NCI-H1092 (cell line): ENCODE measurements around the gene ENTREP3.
"Not testable (repeated sequence)": the region's sequence is repeated elsewhere in the genome, so short reads cannot be mapped to it uniquely, and the experiment has no call there.

Experiments used
- DNase-seq: peaks from one replicate; lab custom pipeline; 2025; lab: John Stamatoyannopoulos, UW

The ENTREP3 gene

DNA sequence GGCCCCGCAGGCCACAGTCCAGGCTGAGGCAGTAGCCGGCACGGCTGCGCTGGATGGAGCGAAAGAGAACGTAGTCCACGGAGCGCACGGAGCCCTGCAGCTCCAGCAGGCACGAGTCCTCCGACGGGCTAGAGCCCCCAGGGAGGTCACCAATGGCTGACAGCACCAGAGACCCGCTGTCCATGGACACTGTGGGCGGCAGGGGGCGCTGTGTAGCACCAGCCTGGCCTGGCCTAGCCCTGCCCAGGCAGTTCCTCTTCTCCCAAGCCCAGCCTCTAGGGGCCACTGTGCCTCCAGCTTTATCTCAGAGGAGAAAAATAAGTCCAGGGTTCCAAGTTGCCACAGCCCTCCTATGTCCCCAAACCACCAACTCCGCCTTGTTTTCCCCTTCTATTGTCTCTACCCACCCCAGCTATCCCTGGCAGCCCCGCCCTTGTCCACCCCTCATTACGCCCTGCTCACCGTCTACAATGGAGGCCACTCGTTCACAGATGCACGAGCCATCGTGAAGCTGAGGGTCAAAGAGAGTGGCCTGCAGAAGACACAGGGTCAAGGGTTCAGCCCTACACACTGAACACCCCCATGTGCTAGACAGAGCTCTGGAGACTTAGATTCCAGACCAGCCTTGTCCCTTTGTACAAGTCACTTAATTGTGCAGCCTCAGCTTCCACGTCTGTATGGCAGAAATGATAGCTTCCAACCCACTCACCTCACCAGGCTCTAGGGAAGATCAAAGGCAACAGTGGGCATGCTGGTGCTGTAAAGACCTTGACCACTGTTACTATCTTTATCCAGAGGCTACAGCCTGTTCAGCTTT is 4.4 kb downstream of the ENTREP3 start:
- peak; percentile 94 for DNase-seq

DNA sequence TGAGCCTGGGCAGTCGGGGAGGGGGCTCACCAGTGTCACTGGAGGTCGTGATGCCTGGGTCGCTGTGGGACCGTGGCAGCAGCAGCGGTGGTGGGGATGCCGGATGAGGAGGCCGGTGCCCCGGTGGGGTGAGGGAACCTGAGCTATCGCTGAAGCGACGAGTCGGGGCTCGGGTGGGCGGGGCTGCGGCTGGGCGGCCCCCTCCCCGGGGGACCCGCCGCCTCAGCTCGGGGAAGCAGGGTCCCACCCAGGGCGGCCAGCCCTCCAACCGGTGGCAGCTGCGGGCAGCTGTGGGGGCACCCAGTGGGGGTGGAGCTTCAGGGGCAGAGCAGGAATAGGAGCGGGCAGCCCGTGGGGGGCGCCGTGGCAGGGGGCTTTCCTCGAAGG is 5.0 kb downstream of the ENTREP3 start:
- DNase-seq: no peak

DNA sequence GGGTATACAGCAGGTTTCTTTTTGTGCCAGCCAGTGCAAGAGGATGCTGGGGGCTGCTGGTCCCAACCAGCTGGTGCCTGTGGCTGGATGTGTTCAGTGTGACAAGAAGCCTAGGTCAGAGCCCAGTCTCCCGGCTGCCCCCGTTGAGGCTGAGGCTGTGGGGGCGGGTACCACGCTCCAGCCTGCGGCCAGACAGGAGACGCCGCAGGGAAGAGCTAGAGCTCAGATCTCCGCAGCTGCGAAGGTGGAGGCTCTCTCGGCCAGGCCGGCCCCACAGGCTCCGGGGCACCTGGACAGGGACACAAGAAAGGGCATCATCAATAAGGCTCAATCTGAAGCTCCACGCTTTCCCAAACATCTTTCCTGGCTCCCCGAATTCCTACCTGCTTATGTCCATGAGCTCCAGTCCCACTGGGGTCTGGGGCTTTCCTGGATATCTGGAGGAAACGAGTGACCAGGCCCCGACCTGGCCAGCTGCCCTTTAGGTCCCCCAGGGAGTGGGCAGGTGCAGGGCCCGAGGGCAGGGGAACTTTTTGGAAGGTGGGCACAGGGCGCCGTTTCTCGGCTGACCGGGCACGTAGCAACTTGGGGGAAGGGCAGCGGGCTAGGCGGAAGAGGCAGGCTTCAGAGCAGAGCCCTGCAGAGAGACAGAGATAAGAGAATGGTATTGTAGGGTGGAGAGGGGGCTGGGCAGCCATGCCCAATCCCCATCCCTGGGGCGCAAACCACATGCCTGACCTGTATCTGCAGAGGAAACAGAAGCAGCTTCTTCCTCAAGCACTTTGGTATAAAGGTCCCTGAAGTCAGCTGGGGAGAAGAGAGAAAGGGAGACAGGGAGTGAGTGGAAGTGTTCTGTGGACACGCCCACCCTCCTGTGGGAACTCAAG is 7.4 kb downstream of the ENTREP3 start:
- no peak for DNase-seq

DNA sequence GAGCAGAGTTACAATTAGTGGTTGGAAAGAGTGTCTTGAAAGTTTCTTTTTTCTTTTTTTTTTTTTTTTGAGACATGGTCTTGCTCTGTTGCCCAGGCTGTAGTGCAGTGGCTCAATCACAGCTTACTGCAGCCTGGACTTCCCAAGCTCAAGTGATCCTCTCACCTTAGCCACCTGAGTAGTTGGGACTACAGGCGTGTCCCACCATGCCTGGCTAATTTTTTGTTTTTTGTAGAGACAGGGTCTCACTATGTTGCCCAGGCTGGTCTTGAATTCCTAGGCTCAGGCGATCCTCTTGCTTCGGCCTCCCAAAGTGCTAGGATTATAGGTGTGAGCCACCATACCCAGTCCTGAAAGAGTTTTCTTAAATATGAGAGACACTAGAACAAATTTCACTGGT is 8.5 kb downstream of the ENTREP3 start:
- DNase-seq: not testable (repeated sequence)

- DNase-seq: no peak
Observed at GRCh38 chr1:155245163-155245524, 10.1 kb downstream of the ENTREP3 start.

DNA sequence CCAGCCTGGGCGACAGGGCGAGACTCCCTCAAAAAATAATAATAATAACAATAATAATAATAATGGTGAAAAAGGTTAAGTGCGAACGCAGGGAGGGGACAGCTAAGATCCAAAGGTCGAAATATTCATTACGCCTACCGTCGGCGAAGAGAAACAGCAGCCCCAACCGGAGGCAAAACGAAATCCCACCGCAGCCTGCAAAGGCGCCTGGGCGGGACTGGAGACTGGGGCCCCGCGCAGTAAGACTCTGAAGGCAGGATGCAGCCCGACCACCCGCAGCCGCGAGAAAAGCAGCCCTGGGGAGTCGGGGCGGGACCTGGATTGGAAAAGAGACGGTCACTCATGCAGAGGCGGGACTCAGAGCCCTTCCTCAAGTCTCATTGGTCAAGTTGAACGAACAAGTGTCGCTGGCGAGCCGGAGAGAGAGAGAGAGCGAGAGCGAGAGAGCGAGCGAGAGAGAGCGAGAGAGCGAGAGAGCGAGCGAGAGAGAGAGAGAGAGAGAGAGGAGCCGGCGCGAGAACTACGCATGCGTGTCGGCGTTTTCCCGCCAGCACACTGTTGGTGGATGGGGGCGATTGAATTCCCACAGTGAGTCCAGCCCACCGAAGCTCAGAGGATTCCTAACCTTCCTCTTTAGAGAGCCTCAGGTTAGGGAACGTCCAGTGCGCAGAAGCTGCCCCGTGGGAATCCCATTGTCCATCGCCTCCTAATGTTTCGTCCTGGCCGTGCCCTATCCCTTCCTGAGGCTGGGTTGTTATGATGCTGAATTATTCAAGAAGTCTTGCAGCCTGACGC is 10.7 kb downstream of the ENTREP3 start:
- DNase-seq: peak; percentile 100

GRCh38 chr1:155242805-155243358 is 12.4 kb downstream of the ENTREP3 start:
- DNase-seq: no peak

- DNase-seq: no peak
Observed at GRCh38 chr1:155241841-155242264, 13.4 kb downstream of the ENTREP3 start.

GRCh38 chr1:155241069-155241679 is 14.1 kb downstream of the ENTREP3 start:
- peak; percentile 43 for DNase-seq

GRCh38 chr1:155236451-155236850 is 18.8 kb downstream of the ENTREP3 start:
- no peak for DNase-seq

- not testable (repeated sequence) for DNase-seq
Observed at GRCh38 chr1:155235375-155235774, 19.9 kb downstream of the ENTREP3 start.

- DNase-seq: not testable (repeated sequence)
Observed at GRCh38 chr1:155233502-155233901, 21.8 kb downstream of the ENTREP3 start.

DNA sequence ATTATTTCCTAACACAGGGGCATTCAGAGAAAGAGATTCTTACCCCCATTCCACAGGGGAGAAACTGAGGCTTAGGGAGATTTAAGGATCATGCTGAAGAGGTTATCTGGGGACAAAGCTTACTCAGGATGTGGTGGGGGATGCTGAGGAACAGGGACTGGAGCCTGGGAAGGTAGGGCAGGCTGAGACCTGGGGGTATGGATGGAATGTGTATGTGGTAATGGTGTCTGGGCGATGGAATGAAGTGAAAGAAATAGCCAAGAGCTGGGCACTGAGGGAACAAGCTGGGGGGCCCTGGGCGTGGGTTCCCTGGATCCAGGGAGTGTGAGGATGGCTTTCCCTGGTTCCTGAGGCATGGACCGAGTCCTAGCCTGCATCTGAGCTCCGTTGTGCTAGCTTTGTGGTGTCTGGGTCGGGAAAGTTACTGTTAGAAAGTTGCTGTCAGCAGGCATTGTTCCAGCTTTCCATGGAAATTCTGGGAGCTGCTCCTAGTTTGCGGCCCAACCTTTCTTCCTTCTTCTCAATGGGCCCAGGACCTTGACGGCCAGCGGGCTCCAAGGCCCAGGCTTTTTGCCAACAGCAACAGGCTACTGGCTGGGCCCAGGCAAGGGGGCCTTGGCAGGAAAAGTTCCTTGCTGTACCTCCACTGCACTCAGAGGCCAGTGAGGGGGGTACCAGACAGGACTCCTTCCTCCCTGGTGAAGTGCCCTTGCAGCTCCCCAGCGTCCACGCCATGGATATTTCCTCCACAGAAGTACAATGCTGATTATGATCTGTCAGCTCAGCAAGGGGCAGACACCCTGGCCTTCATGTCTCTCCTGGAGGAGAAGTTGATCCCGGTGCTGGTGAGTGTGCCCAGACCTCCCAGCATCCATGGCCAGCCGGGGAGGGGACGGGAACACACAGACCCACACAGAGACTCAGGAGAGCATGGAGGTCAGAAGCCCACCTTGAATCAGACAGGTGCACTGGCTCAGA is 23.0 kb downstream of the ENTREP3 start:
- not testable (repeated sequence) for DNase-seq

DNA sequence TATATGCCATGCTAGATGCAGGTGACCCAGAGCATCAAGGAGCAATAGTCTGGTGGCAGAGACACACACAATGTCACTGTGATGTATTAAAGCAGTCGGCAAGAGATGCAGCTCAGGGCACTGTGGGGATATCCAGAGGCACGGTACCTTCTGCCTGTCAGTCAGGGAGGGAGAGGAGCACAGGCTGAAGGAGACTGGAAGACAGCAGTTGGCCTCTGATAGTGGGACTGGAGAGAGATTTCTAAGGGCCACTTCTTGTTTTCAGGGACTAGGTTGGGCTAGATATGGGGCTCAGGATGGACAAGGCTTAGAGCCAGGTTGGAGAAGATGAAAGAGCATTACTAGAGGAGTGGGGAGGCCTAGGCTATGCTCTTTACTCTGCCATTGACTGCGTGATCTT is 24.0 kb downstream of the ENTREP3 start:
- not testable (repeated sequence) for DNase-seq

- DNase-seq: no peak
Observed at GRCh38 chr1:155228096-155228427, 27.2 kb downstream of the ENTREP3 start.

- peak; percentile 100 for DNase-seq
Observed at GRCh38 chr1:155227261-155228095, 27.8 kb downstream of the ENTREP3 start.

DNA sequence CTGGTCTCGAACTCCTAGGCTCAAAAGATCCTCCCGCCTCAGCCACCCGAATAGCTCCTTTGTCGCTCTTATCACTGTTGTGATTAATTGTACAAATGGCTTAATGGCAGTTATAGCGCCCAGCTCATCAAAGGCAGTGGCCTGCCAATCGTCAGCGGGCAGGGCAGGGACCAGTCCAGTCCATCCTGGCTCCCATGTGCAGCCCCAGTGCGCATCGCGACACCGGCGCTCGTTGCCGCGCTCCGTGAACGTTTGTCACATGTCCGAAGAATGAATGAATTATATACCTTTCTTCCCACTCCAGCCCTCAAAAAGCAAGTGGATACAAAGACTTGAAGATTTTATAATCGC is 28.4 kb downstream of the ENTREP3 start:
- DNase-seq: peak; percentile 69

DNA sequence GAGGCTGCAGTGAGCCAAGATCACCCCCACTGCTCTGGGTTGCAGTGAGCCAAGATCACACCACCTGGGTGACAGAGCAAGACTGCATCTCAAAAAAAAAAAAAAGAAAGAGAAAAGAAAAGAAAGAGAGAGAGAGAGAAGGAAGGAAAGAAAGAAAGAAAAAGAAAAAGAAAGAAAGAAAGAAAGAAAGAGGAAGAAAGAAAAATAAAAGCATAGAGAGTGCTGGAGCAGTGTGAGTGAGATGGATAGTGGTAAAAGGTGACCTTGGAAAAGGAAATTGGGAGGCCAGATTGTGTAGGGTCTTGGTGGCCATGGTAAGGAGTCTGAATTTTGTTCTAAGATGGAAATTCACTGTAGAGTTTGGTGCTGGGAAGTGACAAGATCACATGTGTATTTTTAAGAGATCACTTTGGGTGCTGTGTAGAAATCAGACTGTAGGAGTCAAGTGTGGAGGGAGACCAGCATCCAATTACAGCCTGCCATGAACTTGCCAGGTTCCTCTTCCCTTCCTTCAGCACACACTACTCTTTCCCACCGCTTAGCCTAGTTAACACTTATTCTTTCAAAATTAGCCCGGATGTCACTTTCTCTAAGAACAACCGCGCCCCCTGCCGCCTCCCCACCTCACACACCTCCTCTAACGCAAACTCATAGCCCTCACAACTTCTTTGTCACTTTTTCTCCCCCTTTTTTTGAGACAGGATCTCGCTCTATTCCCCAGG is 28.9 kb downstream of the ENTREP3 start:
- peak; percentile 69 for DNase-seq

DNA sequence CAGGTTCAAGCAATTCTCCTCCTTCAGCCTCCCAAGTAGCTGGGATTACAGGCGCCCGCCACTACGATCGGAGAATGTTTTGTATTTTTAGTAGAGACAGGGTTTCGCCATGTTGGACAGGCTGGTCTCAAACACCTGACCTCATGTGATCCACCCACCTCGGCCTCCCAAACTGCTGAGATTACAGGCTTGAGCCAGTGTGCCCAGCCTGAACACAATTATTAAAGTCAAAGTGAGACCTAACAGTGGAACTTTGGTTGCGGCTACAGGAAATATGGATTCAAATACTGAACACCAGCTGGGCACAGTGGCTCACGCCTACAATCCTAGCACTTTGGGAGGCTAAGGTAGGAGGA is 29.9 kb downstream of the ENTREP3 start:
- DNase-seq: not testable (repeated sequence)
